Ovary (tissue), 9 donors: ENCODE results near the gene IGSF9. TPM values are rescaled to one million over a fixed set of nuclear protein-coding genes. Genes with fewer than 3 reads are reported as not detected.

Source experiments
- DNase-seq, 5 donors: peaks; one replicate each; pipeline ENCODE4 v3.0.0-alpha.2; 2019 to 2020
- H3K27ac ChIP-seq, 2 donors: fragments of 200-600 bp; one replicate each; pipeline versions ENCODE4 v1.5.1 to v1.8.0; 2019 to 2022
- H3K27me3 ChIP-seq: fragments of 200-600 bp; one replicate; pipeline ENCODE4 v1.8.0; 2022
- H3K36me3 ChIP-seq: fragments of 200-600 bp; sonication (generic); one replicate; pipeline ENCODE4 v1.5.1; 2019
- H3K4me1 ChIP-seq: one replicate; pipeline ENCODE4 v1.8.1; 2013; ENCODE audit warnings: mild to moderate bottlenecking, moderate library complexity; ENCODE audit not compliant: insufficient read depth
- H3K4me3 ChIP-seq: fragments of 200-600 bp; sonication (generic); one replicate; pipeline ENCODE4 v1.5.1; 2017
- H3K9me3 ChIP-seq, 2 donors: fragments of 200-600 bp in 1 of 2; sonication (generic) in 1 of 2; one replicate each; pipeline versions ENCODE4 v1.5.1 to v1.8.1; 2013 to 2019; ENCODE audit warnings: mild to moderate bottlenecking in 1 of 2, moderate library complexity in 1 of 2
- EP300 ChIP-seq: sonication (generic); formaldehyde crosslinking; IDR thresholded peaks from one replicate; pipeline ENCODE4 v1.6.1; 2017; ENCODE audit warnings: antibody characterized with exemption
- POLR2A ChIP-seq: fragments of 450-650 bp; IDR thresholded peaks from one replicate; pipeline ENCODE4 v1.6.1; 2017; ENCODE audit warnings: antibody characterized with exemption, mild to moderate bottlenecking, moderate library complexity
- WGBS, 3 donors: extraction: QIAGEN DNeasy Blood & Tissue Kit in 1 of 3; methylation state at CpG; one replicate each; pipeline versions ENCODE4 v1.1.5 to v1.1.7; 2013 to 2017; 5-methylcytosine and 5-hydroxymethylcytosine counted together
- intact Hi-C, 4 donors: fragments of 100-400 bp; cut with DNase I; formaldehyde crosslinking; loops; one replicate each; pipeline versions ENCODE4 v1.11.0 to v1.15.1; 2022 to 2023
- polyA plus RNA-seq, 2 donors: library from polyadenylated mRNA; stranded (reverse); fragments of 200-250 nt in 1 of 2; fragments of 350-450 nt in 1 of 2; fragmentation: Illumina TruSeq in 1 of 2; extraction: RNeasy Lipid Tissue Mini Kit (QIAGEN cat#74804) in 1 of 2; gene quantifications; one replicate each; pipeline ENCODE4 v1.2.3, GENCODE V29; 2013 to 2014
- total RNA-seq, 7 donors: library from RNA; depleted of rRNA in 2 of 7; stranded (reverse); fragments of >200 nt in 2 of 7; fragmentation: NEBNext Ultra II Directional in 3 of 7; extraction: Animal tissue kit (Norgen Biotek cat#: 25700) in 3 of 7; gene quantifications; one replicate each; pipeline versions ENCODE4 v1.1.0 to v1.2.4, GENCODE V29; 2016 to 2023
- TF ChIP-seq, protein P1 (sequence below), 3 donors: fragments of 450-650 bp in 2 of 3; fragments of 200-600 bp in 1 of 3; IDR thresholded peaks; one replicate each; pipeline versions ENCODE4 v1.5.1 to v1.8.0; 2016 to 2022; ENCODE audit warnings: antibody characterized with exemption in 3 of 3, mild to moderate bottlenecking in 1 of 3
- donor health status: DM: no; HTN: no; CAD: no; lungs with moderate emphysema.
- donor health status: DM: no; HTN: no; CAD: no.
- donor health status: Bipolar disorder and iron deficiency.
- donor health status: DM: yes; HTN: yes; CAD: no.
- donor health status: DM: no; HTN: no; CAD: no.
- donor health status: DM: yes; HTN: yes; CAD: no.

The IGSF9 gene
- total and polyA plus RNA-seq, 9 donors, result 0.10 to 14.0 (median 1.3) TPM

DNA sequence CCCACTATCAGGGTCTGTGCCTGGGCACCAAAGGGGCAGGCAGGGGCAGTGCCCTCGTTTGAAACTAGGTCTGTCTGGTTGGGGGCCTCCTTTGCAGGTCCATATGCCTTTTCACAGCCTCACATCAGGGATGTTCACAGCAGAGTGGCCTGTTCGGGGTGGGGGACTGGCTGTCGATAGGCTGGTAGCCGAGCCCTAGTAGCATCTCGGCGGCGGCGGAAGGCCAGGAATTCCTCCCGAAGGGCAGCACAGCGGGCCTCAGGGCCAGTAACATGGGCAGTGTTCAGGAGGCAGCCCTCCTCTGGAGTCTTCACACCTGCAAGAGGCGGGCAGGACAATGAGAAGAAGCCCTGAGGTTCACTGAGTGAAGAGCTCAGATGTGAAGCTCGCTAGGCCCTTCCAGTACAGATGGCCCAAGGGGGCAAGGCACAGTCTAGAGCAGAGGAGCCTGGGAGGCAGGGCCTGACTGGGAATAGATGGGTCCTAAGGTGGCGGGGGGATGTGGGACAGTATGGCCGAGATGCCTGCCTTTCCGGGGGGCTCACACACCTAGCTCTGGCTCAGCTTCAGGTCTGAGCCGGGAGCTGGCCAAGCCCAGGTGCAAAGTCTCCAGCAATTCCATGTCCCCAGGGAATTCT lies 18.1 kb downstream of the IGSF9 start:
- H3K27me3 ChIP-seq, result no peaks in the 10 kb centered on the region
- H3K4me1 ChIP-seq, result peaks cover 13% of the 10 kb centered on the region
- intact Hi-C loops, result loop anchor here in 2 of 4 donors (10.0 kb wide), 2 partner anchors 73 to 1467 kb away; no protein-coding TSS in a partner anchor
- no peak overlapping the region for H3K27ac ChIP-seq
- H3K36me3 ChIP-seq, result no peaks in the 10 kb centered on the region
- no peak for DNase-seq
- TF ChIP-seq POLR2A, result no peak
- no peaks in the 10 kb centered on the region for H3K9me3 ChIP-seq
- no peak overlapping the region for H3K4me3 ChIP-seq
- WGBS, 3 donors, result 89 to 93% (median 91%) methylated on average over 15 to 16 of the region's 16 CpGs

DNA sequence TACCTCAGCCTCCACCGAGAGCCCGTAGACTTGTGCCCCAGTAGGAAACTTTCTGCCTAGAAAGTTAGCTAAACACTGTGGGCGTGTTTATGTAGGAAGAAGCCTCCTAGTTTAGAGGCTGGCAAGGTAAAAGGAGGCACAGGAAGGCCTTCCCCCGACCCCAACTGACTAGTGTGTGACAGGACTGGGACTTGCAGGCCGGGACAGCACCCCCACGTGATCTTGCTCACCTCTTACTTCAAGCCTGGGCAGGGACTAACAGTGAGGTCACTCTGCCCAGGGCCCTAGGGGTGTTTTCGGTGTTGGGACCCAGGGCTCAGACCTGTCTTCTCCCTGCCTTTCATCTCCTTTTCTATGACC lies 19.7 kb downstream of the IGSF9 start:
- intact Hi-C loops, result loop anchor here in 2 of 4 donors (10.0 kb wide), 2 partner anchors 71 to 1469 kb away; no protein-coding TSS in a partner anchor
- H3K4me3 ChIP-seq, result peak overlapping the region; percentile 91
- peak in 3 of 5 donors; percentile 30 to 51 (median 46) for DNase-seq
- H3K27me3 ChIP-seq, result no peaks in the 10 kb centered on the region
- H3K9me3 ChIP-seq, result no peaks in the 10 kb centered on the region
- H3K4me1 ChIP-seq, result peaks cover 20% of the 10 kb centered on the region
- WGBS, 3 donors, result 4 to 5% (median 4%) methylated on average over 6 to 7 of the region's 7 CpGs
- H3K27ac ChIP-seq, result peak overlapping the region; percentile 24 to 94
- H3K36me3 ChIP-seq, result no peaks in the 10 kb centered on the region
- TF ChIP-seq EP300, result no peak
- no peak for TF ChIP-seq POLR2A
- TF ChIP-seq, protein P1, sequence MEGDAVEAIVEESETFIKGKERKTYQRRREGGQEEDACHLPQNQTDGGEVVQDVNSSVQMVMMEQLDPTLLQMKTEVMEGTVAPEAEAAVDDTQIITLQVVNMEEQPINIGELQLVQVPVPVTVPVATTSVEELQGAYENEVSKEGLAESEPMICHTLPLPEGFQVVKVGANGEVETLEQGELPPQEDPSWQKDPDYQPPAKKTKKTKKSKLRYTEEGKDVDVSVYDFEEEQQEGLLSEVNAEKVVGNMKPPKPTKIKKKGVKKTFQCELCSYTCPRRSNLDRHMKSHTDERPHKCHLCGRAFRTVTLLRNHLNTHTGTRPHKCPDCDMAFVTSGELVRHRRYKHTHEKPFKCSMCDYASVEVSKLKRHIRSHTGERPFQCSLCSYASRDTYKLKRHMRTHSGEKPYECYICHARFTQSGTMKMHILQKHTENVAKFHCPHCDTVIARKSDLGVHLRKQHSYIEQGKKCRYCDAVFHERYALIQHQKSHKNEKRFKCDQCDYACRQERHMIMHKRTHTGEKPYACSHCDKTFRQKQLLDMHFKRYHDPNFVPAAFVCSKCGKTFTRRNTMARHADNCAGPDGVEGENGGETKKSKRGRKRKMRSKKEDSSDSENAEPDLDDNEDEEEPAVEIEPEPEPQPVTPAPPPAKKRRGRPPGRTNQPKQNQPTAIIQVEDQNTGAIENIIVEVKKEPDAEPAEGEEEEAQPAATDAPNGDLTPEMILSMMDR (IDR thresholded peaks at IDR 0.05), result no peak

DNA sequence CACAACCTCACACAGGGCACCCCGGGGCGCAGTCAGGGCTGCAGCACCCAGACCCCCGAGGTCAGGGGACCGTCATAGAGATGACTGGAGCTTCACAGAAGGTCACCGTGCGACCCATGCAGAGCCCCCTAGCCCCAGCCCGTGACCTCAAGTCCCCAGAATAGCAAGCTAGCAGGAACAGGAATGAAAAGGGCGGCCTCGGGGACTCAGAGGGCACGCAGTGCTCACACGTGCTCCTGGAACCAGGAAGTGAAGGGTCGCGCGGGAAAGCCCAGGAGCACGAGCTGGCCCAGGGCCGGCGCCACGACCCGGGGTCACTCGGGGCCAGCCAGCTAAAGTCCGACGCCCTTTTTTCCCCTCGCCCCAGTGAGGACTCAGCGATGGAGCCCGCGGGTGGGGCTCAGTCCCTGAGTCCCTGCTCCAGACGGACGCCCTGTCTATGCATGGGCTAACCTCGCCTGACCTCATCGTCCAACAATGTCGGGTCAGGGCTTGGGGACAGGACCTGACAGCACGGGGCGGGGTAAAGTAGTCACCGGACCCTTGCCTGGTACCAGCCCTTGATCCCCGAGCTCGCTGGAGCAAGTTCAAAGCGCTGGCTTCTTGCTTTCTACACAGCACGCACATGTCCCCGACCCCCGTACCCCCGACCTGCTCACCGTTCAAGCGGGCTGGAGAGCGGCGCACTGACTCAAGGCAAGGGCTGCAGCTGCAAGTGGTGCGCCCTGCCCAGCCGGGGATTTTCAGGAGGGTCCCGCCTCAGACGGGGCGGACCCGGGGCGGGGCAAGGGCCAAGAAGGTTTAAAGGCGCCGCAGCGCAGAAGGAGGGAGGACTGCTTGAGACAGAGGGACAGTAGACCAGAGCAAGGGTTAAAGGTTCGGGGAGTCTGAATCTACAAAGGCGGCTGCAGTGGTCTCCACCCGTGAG lies 20.4 kb downstream of the IGSF9 start, which contains the start of gene TAGLN2:
TSS of gene TAGLN2 (minus strand) at position 717 of the 928 bp plus-strand sequence. CDS start 4,998 bp downstream, outside the sequence.
- Histone ChIP-seq H3K36me3 (no peaks in the 10 kb centered on the region), H3K27ac (peak within 1 kb of the TSS; percentile 80 to 94), H3K4me1 (peaks cover 20% of the 10 kb centered on the region), H3K9me3 (no peaks in the 10 kb centered on the region), H3K27me3 (no peaks in the 10 kb centered on the region), H3K4me3 (peak within 1 kb of the TSS; percentile 91)
- intact Hi-C loops, result loop anchor here in 3 of 4 donors (5.0 to 10.0 kb wide), 3 partner anchors 63 to 1470 kb away; partner anchors contain the start of gene VSIG8 (in 1 of the 3)
- 0 to 1% (median 0%) methylated on average over 53 to 58 of the region's 58 CpGs for WGBS, 3 donors
- DNase-seq, result peak; percentile 88 to 93 (median 90)
- TF ChIP-seq, protein P1 (IDR thresholded peaks at IDR 0.05), result peak in 1 of 3 donors; percentile 45
- no peak for TF ChIP-seq EP300
- peak; percentile 93 for TF ChIP-seq POLR2A

GRCh38 chr1:159924025-159924790 lies 21.2 kb downstream of the IGSF9 start:
- no peaks in the 10 kb centered on the region for H3K27me3 ChIP-seq
- peak overlapping the region; percentile 80 to 94 for H3K27ac ChIP-seq
- intact Hi-C loops, result loop anchor here in 3 of 4 donors (5.0 to 10.0 kb wide), 3 partner anchors 62 to 1471 kb away; partner anchors contain the start of gene VSIG8 (in 1 of the 3)
- DNase-seq, result peak; percentile 91 to 95 (median 94)
- H3K4me3 ChIP-seq, result peak overlapping the region; percentile 91
- H3K9me3 ChIP-seq, result no peaks in the 10 kb centered on the region
- TF ChIP-seq POLR2A (no peak), EP300 (peak; percentile 59)
- no peaks in the 10 kb centered on the region for H3K36me3 ChIP-seq
- WGBS, 3 donors, result 1 to 2% (median 1%) methylated on average over 30 to 31 of the region's 31 CpGs
- peaks cover 20% of the 10 kb centered on the region for H3K4me1 ChIP-seq
